Measurements from ENCODE around the gene ANXA2R.
A peak's percentile ranks its signal among the peaks of the same experiment; 100 is the strongest.

The ANXA2R gene

DNA sequence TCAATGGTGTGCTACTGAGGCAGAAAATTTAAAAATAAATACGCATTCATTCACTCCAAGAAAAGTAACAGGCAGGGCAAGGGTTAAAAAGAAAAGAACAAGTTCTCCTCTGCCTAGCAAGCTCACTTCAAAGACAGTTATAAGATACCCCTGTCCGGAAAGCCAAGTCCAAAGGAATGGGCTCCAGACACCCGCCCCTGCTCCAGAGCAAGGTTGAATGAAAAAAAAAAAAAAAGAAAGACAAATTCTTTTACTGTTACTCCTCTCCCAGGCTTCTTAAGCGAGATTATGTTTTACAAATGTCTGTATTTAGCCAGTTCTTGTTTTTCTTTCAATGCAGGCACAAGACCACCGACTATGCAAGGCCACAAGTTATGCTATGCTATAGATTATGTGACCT lies 9.1 kb upstream of the ANXA2R start:
- no peak overlapping the region for H3K4me3 ChIP-seq (ENCODE audit: low read length)
- H3K9ac ChIP-seq (ENCODE audit: low read depth, low read length), result no peak overlapping the region
- peaks cover 5% of the 10 kb centered on the region; the same call in 1 of the 2 replicates for H3K4me1 ChIP-seq (ENCODE audit: insufficient read depth, low read length)
- no peak overlapping the region for H3K27ac ChIP-seq (ENCODE audit: low read length)
- H3K9me3 ChIP-seq (ENCODE audit: insufficient read depth, low read depth, low read length), result no peaks in the 10 kb centered on the region
- no peaks in the 10 kb centered on the region for H3K36me3 ChIP-seq (ENCODE audit: insufficient read depth, low read depth, low read length)
- H3K27me3 ChIP-seq (ENCODE audit: insufficient read depth, low read length), result peaks cover 29% of the 10 kb centered on the region

DNA sequence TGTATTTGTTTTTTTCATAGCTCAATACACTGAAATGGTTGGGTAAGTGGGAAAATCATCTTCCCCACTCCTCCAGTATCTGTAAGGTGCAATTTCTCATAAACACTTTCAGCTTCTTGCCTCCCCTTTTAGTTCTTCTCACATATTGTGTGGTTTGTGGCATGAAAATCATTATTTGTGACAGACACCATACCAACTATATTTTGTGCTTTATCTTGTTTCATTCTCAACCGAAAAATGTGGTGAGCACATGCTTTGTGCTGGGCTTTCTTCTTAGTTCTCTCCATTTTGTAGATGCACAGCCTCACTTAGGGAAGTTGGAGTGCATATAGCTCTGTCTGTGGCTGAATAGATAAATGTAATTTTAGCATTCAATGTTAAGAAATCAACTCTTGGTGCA lies 6.4 kb upstream of the ANXA2R start:
- Histone ChIP-seq H3K27ac (ENCODE audit: low read length) (no peak overlapping the region), H3K27me3 (ENCODE audit: insufficient read depth, low read length) (peaks cover 51% of the 10 kb centered on the region), H3K9ac (ENCODE audit: low read depth, low read length) (no peak overlapping the region), H3K4me1 (ENCODE audit: insufficient read depth, low read length) (peaks cover 8% of the 10 kb centered on the region; the same call in 1 of the 2 replicates), H3K36me3 (ENCODE audit: insufficient read depth, low read depth, low read length) (no peaks in the 10 kb centered on the region), H3K9me3 (ENCODE audit: insufficient read depth, low read depth, low read length) (no peaks in the 10 kb centered on the region), H3K4me3 (ENCODE audit: low read length) (no peak overlapping the region)

DNA sequence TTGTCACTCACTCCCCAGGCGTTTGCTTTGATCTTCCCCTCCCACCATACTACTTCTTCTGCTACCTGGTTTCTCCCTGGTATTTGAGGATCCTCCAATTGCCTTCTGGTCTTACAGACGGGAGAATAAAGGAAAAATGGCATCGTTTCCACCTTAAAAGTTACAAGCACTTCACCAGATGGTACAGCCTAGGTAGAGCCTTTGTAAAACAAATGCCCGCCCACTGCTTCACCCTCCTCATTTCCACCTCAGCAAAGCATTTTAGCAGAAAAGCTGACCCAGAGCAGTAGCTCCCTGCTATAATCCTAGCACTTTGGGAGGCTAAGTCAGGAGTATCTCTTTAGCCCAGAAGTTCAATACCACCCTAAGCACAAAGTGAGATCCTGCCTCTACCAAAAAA lies 5.1 kb upstream of the ANXA2R start:
- H3K4me3 ChIP-seq (ENCODE audit: low read length), result peak overlapping the region; percentile 48; the same call in 1 of the 2 replicates
- H3K27me3 ChIP-seq (ENCODE audit: insufficient read depth, low read length), result peaks cover 63% of the 10 kb centered on the region
- no peak overlapping the region for H3K9ac ChIP-seq (ENCODE audit: low read depth, low read length)

DNA sequence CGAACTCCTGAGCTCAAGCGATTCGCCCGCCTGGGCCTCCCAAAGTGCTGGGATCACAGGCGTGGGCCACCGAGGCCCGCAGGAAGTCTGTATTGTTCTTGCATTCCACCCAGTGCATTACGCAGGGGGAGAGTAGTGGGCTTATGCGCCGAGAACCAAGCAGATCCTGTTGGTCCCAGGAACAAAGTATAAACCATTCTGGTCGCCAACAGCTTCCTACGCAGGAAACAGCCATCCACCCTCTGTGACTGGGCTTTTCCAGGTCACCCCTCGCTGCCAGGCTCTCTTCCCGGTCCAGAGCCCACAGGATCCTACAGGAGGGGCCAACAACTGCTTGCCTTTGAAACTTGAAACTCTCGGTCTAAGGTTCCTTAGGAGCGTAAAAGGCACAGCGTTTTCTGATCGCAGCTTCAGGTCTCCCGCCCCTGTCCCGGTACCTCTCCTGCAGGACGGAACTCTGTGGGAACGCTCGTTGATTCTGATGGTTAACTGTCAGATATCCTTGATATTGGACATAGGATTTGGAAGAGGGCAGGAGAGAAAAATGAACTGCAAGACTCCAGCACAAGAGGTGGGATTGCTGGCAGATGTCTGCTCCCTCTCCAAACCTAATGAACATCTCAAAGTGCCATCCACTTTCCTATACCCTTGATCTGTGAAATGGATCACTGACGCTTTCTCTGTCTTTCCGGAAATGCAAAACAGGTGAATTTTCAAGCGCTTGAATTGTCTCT lies 4.2 kb upstream of the ANXA2R start:
- H3K27ac ChIP-seq (ENCODE audit: low read length), result no peak overlapping the region
- no peak overlapping the region for H3K9ac ChIP-seq (ENCODE audit: low read depth, low read length)
- H3K9me3 ChIP-seq (ENCODE audit: insufficient read depth, low read depth, low read length), result no peaks in the 10 kb centered on the region
- H3K36me3 ChIP-seq (ENCODE audit: insufficient read depth, low read depth, low read length), result no peaks in the 10 kb centered on the region
- H3K4me3 ChIP-seq (ENCODE audit: low read length), result peak overlapping the region; percentile 48
- peaks cover 72% of the 10 kb centered on the region for H3K27me3 ChIP-seq (ENCODE audit: insufficient read depth, low read length)
- peaks cover 13% of the 10 kb centered on the region; the same call in 1 of the 2 replicates for H3K4me1 ChIP-seq (ENCODE audit: insufficient read depth, low read length)

More for the DNA sequence above, 5.1 kb upstream of the ANXA2R start:
- H3K9me3 ChIP-seq (ENCODE audit: insufficient read depth, low read depth, low read length), result no peaks in the 10 kb centered on the region
- H3K36me3 ChIP-seq (ENCODE audit: insufficient read depth, low read depth, low read length), result no peaks in the 10 kb centered on the region
- H3K27ac ChIP-seq (ENCODE audit: low read length), result no peak overlapping the region
- peaks cover 11% of the 10 kb centered on the region; the same call in 1 of the 2 replicates for H3K4me1 ChIP-seq (ENCODE audit: insufficient read depth, low read length)

DNA sequence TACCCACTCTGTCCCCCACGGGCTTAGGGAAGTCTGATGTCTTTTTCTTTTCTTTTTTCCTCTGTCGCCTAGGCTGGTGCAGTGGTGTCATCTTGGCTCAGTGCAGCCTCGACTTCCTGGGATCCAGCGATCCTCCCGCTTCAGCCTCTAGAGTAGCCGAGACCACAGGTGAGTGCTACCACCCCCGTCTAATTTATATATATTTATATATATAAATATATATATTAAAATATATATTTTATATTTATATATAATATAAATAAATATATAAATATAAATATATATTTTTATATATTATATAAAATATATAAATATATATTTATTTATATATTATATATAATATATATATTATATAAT lies 3.3 kb upstream of the ANXA2R start:
- Histone ChIP-seq H3K9ac (ENCODE audit: low read depth, low read length) (no peak overlapping the region), H3K27me3 (ENCODE audit: insufficient read depth, low read length) (peaks cover 82% of the 10 kb centered on the region), H3K9me3 (ENCODE audit: insufficient read depth, low read depth, low read length) (no peaks in the 10 kb centered on the region), H3K27ac (ENCODE audit: low read length) (no peak overlapping the region), H3K36me3 (ENCODE audit: insufficient read depth, low read depth, low read length) (no peaks in the 10 kb centered on the region), H3K4me3 (ENCODE audit: low read length) (peak overlapping the region; percentile 69; the same call in 1 of the 2 replicates), H3K4me1 (ENCODE audit: insufficient read depth, low read length) (peaks cover 13% of the 10 kb centered on the region; the same call in 1 of the 2 replicates)

DNA sequence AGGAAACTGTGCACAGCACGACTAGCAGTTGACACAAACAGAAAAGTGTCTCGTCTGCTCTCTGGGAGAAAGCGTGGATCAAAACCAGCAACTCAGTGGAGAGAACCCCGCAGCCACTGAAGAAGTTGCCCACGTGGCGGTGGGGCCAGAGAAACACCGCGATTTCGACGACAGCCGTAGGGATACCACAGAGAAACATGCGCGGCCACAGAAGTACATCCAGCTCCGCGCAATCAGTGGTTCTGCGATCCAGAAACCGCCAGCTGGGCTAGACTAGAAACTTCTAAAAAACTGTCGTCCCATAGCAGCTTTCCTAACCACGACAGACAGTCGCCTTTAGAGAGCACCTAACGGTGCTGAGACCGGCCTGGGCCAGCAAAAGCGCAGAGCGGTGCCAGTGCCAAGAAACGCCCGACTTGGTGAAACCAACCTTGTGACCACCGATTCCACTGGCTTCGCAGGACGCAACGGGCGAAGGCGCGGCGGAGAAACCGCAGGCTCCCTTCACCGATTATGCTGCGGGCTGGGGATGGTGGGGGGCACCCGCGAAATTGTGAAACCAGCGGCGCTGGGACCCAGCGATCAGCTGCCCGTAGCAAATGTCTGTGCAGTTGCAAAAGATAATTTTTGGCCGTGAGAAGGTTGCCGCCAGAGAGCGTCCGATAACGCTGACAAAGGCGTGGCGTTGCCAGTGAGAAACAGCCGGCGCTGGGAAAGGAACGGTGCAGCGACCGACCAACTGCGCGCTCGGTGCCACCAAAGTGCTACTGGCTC lies 2.7 kb upstream of the ANXA2R start:
- Histone ChIP-seq H3K4me3 (ENCODE audit: low read length) (peak overlapping the region; percentile 69; the same call in 1 of the 2 replicates), H3K27ac (ENCODE audit: low read length) (no peak overlapping the region), H3K9me3 (ENCODE audit: insufficient read depth, low read depth, low read length) (no peaks in the 10 kb centered on the region), H3K9ac (ENCODE audit: low read depth, low read length) (no peak overlapping the region), H3K4me1 (ENCODE audit: insufficient read depth, low read length) (peaks cover 18% of the 10 kb centered on the region; the same call in 1 of the 2 replicates), H3K36me3 (ENCODE audit: insufficient read depth, low read depth, low read length) (no peaks in the 10 kb centered on the region), H3K27me3 (ENCODE audit: insufficient read depth, low read length) (peaks cover 88% of the 10 kb centered on the region)

DNA sequence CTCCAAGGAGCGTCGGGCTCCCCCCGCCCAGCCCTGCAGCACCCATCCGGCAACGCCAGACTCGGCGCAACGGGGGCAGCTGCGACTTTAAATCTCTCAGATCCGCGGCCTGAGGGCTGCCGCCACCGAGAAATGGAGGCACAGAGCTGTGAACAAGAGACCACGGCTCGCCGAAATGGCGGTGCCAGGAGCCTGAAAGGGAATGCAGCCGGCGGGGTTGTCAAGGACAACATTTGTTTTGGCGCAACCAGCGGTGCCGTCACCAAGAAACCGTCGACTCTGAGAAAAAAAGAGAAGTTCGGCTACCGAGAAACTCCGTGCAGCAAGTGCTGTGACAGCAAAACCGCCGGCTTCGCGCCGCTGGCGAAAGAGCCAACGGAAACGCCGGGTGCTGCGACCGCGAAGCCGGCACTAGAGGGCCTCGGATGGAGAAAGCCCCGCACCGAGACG lies 2.1 kb upstream of the ANXA2R start:
- Histone ChIP-seq H3K27ac (ENCODE audit: low read length) (no peak overlapping the region), H3K36me3 (ENCODE audit: insufficient read depth, low read depth, low read length) (no peaks in the 10 kb centered on the region), H3K4me1 (ENCODE audit: insufficient read depth, low read length) (peaks cover 18% of the 10 kb centered on the region; the same call in 1 of the 2 replicates), H3K4me3 (ENCODE audit: low read length) (peak overlapping the region; percentile 69; the same call in 1 of the 2 replicates), H3K9me3 (ENCODE audit: insufficient read depth, low read depth, low read length) (no peaks in the 10 kb centered on the region), H3K9ac (ENCODE audit: low read depth, low read length) (peak overlapping the region; percentile 36; the same call in 1 of the 2 replicates), H3K27me3 (ENCODE audit: insufficient read depth, low read length) (peaks cover 94% of the 10 kb centered on the region)

DNA sequence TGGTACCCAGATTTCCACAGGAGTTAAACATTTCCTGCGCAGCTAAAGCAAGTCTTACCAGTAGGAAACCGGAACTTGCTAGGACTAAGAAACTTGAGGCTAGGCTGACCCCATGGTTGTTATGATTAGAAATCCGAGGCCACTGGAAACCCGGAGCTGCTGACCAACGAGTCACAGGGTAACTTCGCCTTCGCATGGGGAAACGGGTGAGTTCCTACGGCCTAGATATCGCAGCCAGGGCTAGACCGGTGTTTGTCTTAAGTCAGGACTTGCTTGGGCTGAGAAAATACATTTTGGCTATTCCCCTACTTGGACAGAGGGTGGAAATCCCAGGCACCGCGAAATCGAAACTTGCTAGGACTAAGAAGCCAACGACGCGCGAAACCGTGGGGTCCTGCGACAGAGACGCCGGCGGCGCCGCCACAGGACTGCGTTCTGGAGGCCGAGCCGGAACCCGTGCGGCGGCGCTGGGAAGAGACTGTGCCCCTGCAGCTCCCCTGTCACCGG lies 1.6 kb upstream of the ANXA2R start:
- Histone ChIP-seq H3K27ac (ENCODE audit: low read length) (no peak overlapping the region), H3K9me3 (ENCODE audit: insufficient read depth, low read depth, low read length) (no peaks in the 10 kb centered on the region), H3K27me3 (ENCODE audit: insufficient read depth, low read length) (peaks cover 95% of the 10 kb centered on the region), H3K36me3 (ENCODE audit: insufficient read depth, low read depth, low read length) (no peaks in the 10 kb centered on the region), H3K4me3 (ENCODE audit: low read length) (peak overlapping the region; percentile 69), H3K9ac (ENCODE audit: low read depth, low read length) (peak overlapping the region; percentile 36; the same call in 1 of the 2 replicates), H3K4me1 (ENCODE audit: insufficient read depth, low read length) (peaks cover 18% of the 10 kb centered on the region; the same call in 1 of the 2 replicates)

DNA sequence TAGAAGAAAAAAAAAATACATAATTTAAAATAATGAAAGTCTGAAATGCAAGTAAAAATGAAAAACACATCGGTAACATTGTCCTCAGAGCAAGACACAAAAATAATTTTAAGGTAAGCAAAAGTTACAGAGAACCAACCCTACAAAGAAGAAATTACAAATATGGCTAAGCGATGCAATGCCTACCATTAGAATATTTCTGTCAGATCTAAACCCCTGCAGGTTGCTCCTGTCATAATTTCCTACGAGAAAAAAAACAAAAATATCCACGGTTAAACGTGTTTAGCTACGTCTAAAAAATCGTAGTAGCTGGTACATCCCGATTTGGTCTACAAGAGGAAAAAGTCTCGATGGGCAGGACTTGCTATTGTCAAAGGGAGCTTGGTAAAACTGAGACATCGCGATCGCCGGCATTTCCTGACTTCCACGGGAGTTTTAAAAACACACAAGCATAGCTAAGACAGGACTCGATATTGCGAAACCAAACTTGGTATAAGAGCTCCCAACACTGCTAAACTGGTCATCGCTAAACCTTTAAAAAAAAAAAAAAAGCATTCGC lies 1.1 kb upstream of the ANXA2R start:
- H3K9ac ChIP-seq (ENCODE audit: low read depth, low read length), result no peak overlapping the region
- H3K4me1 ChIP-seq (ENCODE audit: insufficient read depth, low read length), result peaks cover 18% of the 10 kb centered on the region; the same call in 1 of the 2 replicates
- H3K4me3 ChIP-seq (ENCODE audit: low read length), result peak overlapping the region; percentile 69
- H3K36me3 ChIP-seq (ENCODE audit: insufficient read depth, low read depth, low read length), result no peaks in the 10 kb centered on the region
- H3K9me3 ChIP-seq (ENCODE audit: insufficient read depth, low read depth, low read length), result no peaks in the 10 kb centered on the region
- no peak overlapping the region for H3K27ac ChIP-seq (ENCODE audit: low read length)
- H3K27me3 ChIP-seq (ENCODE audit: insufficient read depth, low read length), result peaks cover 95% of the 10 kb centered on the region

DNA sequence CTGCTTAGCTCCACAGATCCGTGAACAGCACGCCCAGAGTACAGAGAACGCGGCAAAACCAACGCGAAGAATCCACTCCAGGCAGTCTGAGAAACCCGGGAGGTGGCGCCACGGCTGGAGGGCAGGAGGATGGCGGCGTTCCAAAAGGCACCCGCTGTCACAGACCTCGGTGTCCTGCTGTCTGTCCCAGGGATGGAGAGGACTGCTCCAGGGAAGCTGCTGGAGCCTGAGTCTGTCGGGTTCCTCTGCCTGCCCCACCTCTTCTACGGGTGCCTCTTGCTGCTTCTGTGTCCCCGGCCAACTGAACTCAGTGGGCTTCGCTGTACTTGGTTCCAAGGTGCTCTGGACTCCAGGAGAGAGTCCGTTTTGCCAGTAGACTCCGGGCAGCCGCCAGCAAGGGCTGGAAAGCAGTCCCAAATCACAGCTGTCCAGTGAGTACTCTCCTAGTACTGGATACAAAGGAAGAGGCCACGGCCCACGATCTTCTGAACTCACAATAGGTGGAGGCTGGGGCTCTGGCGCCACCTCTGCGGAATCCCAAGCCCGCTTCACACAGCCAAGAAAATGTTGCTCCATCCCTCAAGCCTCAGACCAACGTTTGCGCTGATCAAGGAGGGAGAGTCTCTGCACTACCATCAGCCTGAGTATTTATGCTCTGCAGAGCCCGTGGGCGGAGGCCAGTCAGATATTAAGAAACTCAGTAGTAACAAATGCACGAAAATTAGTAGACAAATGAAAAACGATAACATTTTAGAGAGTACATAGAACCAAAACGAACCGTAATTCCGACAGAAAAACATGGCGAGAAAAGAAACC lies 440 bp downstream of the ANXA2R start:
- no peak overlapping the region for H3K27ac ChIP-seq (ENCODE audit: low read length)
- H3K27me3 ChIP-seq (ENCODE audit: insufficient read depth, low read length), result peaks cover 95% of the 10 kb centered on the region
- H3K9ac ChIP-seq (ENCODE audit: low read depth, low read length), result no peak overlapping the region
- H3K4me3 ChIP-seq (ENCODE audit: low read length), result peak overlapping the region; percentile 69
- H3K9me3 ChIP-seq (ENCODE audit: insufficient read depth, low read depth, low read length), result no peaks in the 10 kb centered on the region
- peaks cover 15% of the 10 kb centered on the region; the same call in 1 of the 2 replicates for H3K4me1 ChIP-seq (ENCODE audit: insufficient read depth, low read length)
- no peaks in the 10 kb centered on the region for H3K36me3 ChIP-seq (ENCODE audit: insufficient read depth, low read depth, low read length)

DNA sequence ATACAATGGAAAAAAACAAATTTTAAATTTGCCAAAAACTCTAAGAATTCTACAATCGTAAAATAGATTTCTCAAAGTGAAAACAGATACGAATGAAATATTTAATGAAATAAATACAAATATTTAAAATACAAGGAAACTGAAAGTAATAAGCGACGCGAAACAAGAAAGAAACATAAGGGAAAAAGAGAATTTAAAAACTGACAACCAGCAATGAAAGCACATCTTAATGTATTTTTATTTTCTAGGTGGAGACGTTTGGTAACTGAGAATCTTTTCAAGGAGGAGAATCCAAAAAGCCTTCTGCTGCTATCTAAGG lies 1.0 kb downstream of the ANXA2R start:
- Histone ChIP-seq H3K9ac (ENCODE audit: low read depth, low read length) (no peak overlapping the region), H3K9me3 (ENCODE audit: insufficient read depth, low read depth, low read length) (no peaks in the 10 kb centered on the region), H3K27ac (ENCODE audit: low read length) (no peak overlapping the region), H3K27me3 (ENCODE audit: insufficient read depth, low read length) (peaks cover 95% of the 10 kb centered on the region), H3K4me1 (ENCODE audit: insufficient read depth, low read length) (peaks cover 13% of the 10 kb centered on the region; the same call in 1 of the 2 replicates), H3K4me3 (ENCODE audit: low read length) (peak overlapping the region; percentile 69; the same call in 1 of the 2 replicates), H3K36me3 (ENCODE audit: insufficient read depth, low read depth, low read length) (no peaks in the 10 kb centered on the region)
